Measurements from ENCODE around the gene SYS1.

GRCh38 chr20:45346851-45347250 lies 16.1 kb upstream of the SYS1 start:
- TF ChIP-seq CTCF (IDR thresholded peaks at IDR 0.05), result no peak
- no peak for TF ChIP-seq POLR2A (IDR thresholded peaks at IDR 0.05)

All from adrenal gland (tissue), 5 donors.